ENCODE results near the gene HNRNPAB.
"Not testable (repeated sequence)": the region's sequence is repeated elsewhere in the genome, so short reads cannot be mapped to it uniquely, and the experiment has no call there.

The HNRNPAB gene

DNA sequence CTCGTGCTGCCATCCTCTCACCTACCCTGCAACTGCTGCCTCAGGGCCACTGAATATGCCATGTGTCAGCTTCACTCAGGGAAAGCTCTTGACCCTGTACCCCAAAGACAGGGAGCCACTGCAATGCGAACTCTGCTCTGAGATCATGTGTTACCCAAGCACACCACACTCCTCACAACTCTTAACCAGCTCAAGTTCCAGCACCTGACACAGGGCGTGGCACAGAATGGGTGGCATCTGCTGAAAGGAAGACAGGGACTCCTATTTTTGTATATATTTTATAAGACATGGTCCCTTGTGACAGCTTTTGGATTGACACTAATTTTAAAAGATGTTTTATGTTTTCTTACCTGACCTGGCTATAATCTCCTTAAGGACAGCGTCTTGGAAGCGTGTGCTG lies 17.5 kb downstream of the HNRNPAB start:
- no peak overlapping the region for H3K27ac ChIP-seq (ENCODE audit: low read length)
- no peak overlapping the region for H3K9ac ChIP-seq (ENCODE audit: low read length in 2 of 2)
- no peaks in the 10 kb centered on the region for H3K4me1 ChIP-seq (ENCODE audit: control insufficient read depth, insufficient read depth, low read length)
- H3K36me3 ChIP-seq (ENCODE audit: control insufficient read depth in 2 of 2, insufficient read depth in 2 of 2, low read length in 2 of 2), result peaks cover 3 to 15% of the 10 kb centered on the region in 2 donors
- H3K4me3 ChIP-seq (ENCODE audit: low read length in 2 of 2), result no peak overlapping the region
- no peaks in the 10 kb centered on the region for H3K27me3 ChIP-seq (ENCODE audit: control insufficient read depth in 1 of 2, insufficient read depth in 2 of 2, low read length in 2 of 2)
- no peaks in the 10 kb centered on the region for H3K9me3 ChIP-seq (ENCODE audit: control insufficient read depth in 2 of 2, low read length in 2 of 2)

DNA sequence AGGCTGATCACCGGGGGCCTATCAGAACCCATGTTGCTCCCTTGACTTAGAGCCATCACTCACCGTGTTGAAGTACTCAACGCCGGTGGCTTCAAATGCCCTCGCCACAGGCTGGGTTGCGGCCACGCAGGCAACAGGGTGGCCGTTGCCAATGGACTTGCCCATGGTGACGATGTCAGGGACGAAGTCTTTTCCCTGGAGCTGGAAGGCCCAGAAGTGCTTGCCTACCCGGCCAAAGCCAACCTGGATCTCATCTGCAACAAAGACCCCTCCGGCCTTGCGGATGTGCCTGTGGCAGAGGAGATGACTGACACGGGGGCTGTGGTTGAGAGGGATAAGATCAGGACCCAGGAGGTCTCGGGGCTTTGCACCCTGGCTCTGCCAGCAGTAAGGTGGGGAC lies 18.0 kb downstream of the HNRNPAB start:
- no peaks in the 10 kb centered on the region for H3K4me1 ChIP-seq (ENCODE audit: control insufficient read depth, insufficient read depth, low read length)

DNA sequence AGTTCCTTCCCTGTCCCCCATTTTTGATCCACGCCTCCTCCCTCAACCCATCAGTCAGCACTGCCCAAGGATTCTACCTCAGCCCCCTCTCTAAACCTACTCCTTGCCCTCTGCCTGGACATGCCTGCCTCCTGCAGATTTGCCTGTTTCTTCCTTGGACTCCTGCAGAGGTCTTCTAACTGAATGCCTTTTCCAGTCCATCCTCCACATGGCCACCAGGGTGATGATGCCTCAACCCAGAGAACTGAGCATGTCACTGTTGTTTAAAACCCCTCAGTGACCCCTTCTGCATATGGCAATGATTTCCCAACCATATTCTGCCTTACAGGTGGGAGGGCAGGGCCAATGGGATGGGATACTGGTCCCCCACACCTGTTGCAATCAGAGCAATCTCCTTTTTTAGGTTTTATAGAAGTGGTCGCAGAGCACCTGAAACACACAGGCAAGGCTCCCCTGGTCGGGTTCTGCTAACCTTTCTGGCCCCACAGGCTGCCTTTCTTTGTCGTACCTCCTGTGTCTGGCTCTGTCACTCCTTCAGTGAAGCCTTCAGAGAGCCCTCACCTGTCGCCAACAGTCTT lies 19.0 kb downstream of the HNRNPAB start:
- H3K27me3 ChIP-seq (ENCODE audit: control insufficient read depth in 1 of 2, insufficient read depth in 2 of 2, low read length in 2 of 2), result no peaks in the 10 kb centered on the region

More for the DNA sequence above, 18.0 kb downstream of the HNRNPAB start:
- H3K27ac ChIP-seq (ENCODE audit: low read length), result no peak overlapping the region
- peaks cover 3 to 18% of the 10 kb centered on the region in 2 donors for H3K36me3 ChIP-seq (ENCODE audit: control insufficient read depth in 2 of 2, insufficient read depth in 2 of 2, low read length in 2 of 2)
- no peaks in the 10 kb centered on the region for H3K27me3 ChIP-seq (ENCODE audit: control insufficient read depth in 1 of 2, insufficient read depth in 2 of 2, low read length in 2 of 2)
- H3K9me3 ChIP-seq (ENCODE audit: control insufficient read depth in 2 of 2, low read length in 2 of 2), result no peaks in the 10 kb centered on the region
- no peak overlapping the region for H3K9ac ChIP-seq (ENCODE audit: low read length in 2 of 2)
- no peak overlapping the region for H3K4me3 ChIP-seq (ENCODE audit: low read length in 2 of 2)

DNA sequence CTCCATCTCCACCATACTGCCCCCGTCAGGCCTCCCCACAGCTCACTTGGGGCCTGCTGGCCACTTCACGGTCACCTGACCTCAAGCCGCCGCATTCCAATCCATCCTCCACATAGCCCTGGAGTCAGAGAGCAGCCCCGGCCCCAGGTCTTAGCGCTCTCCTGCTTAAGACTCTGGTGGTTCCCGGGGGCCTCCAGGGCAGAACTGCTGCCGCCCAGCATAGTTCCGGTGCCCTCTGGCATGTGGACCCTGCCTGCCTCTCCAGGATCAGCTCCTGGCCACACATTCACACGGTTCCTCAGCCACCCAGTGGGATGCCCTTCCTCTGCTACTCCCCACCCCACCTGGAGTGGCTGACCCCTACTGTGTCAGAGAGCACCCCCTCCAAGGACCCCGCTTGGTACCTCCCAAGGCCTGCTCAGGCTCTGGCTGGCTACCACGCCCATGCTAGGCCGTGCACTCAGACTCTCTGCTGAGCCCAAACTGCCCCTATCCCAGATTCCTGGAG lies 19.5 kb downstream of the HNRNPAB start:
- no peak overlapping the region for H3K4me3 ChIP-seq (ENCODE audit: low read length in 2 of 2)
- no peaks in the 10 kb centered on the region for H3K9me3 ChIP-seq (ENCODE audit: control insufficient read depth in 2 of 2, low read length in 2 of 2)
- H3K27ac ChIP-seq (ENCODE audit: low read length), result no peak overlapping the region
- H3K27me3 ChIP-seq (ENCODE audit: control insufficient read depth in 1 of 2, insufficient read depth in 2 of 2, low read length in 2 of 2), result no peaks in the 10 kb centered on the region
- H3K36me3 ChIP-seq (ENCODE audit: control insufficient read depth in 2 of 2, insufficient read depth in 2 of 2, low read length in 2 of 2), result peaks cover 8 to 31% of the 10 kb centered on the region in 2 donors
- H3K4me1 ChIP-seq (ENCODE audit: control insufficient read depth, insufficient read depth, low read length), result no peaks in the 10 kb centered on the region
- H3K9ac ChIP-seq (ENCODE audit: low read length in 2 of 2), result no peak overlapping the region

More for the DNA sequence above, 19.0 kb downstream of the HNRNPAB start:
- Histone ChIP-seq H3K27ac (ENCODE audit: low read length) (no peak overlapping the region), H3K9ac (ENCODE audit: low read length in 2 of 2) (no peak overlapping the region), H3K9me3 (ENCODE audit: control insufficient read depth in 2 of 2, low read length in 2 of 2) (no peaks in the 10 kb centered on the region), H3K36me3 (ENCODE audit: control insufficient read depth in 2 of 2, insufficient read depth in 2 of 2, low read length in 2 of 2) (peaks cover 10 to 26% of the 10 kb centered on the region in 2 donors), H3K4me1 (ENCODE audit: control insufficient read depth, insufficient read depth, low read length) (no peaks in the 10 kb centered on the region), H3K4me3 (ENCODE audit: low read length in 2 of 2) (no peak overlapping the region)

DNA sequence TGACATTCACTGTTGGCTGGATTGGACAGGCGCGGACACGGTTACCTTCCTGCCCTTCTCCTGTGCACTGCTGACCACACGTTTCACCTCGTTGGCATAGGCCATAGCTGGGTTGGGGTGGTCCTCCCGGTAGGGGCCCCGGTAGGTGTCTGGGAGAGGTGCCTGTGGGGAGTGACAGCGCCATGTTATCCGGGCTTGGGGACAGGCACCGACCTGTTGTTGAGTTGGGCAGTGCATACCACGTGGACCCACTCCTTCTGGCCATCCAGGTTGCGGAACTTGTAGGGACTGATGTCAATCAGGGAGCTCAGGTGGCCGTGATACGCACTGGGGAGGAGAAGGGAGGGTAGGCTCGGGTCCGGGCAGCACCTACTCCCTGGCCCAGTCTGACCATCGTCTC lies 20.1 kb downstream of the HNRNPAB start:
- Histone ChIP-seq H3K27me3 (ENCODE audit: control insufficient read depth in 1 of 2, insufficient read depth in 2 of 2, low read length in 2 of 2) (no peaks in the 10 kb centered on the region), H3K9ac (ENCODE audit: low read length in 2 of 2) (no peak overlapping the region), H3K27ac (ENCODE audit: low read length) (no peak overlapping the region), H3K9me3 (ENCODE audit: control insufficient read depth in 2 of 2, low read length in 2 of 2) (no peaks in the 10 kb centered on the region), H3K4me3 (ENCODE audit: low read length in 2 of 2) (no peak overlapping the region), H3K4me1 (ENCODE audit: control insufficient read depth, insufficient read depth, low read length) (no peaks in the 10 kb centered on the region), H3K36me3 (ENCODE audit: control insufficient read depth in 2 of 2, insufficient read depth in 2 of 2, low read length in 2 of 2) (peaks cover 9 to 32% of the 10 kb centered on the region in 2 donors)

DNA sequence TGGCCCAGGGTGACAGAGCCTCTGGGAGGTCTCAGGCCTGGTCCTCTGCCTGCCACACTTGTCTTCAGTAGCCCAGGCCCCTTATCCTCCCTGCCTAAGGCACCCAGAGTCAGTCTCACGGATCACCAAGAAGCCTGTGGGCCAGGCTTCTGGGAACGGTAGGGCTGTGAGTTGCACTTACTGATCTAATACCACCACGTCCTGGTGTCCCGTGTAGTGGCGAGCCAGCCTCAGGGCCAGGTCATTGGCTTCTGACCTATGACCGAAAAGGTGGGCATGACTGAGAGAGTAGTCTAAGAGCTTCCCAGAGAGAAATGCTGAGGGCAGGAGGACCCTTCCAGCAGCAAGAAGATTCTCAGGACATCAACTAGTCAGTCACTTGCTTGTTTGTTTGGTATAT lies 20.8 kb downstream of the HNRNPAB start:
- H3K27ac ChIP-seq (ENCODE audit: low read length), result no peak overlapping the region
- no peak overlapping the region for H3K9ac ChIP-seq (ENCODE audit: low read length in 2 of 2)
- no peaks in the 10 kb centered on the region for H3K9me3 ChIP-seq (ENCODE audit: control insufficient read depth in 2 of 2, low read length in 2 of 2)
- H3K4me1 ChIP-seq (ENCODE audit: control insufficient read depth, insufficient read depth, low read length), result peaks cover 5% of the 10 kb centered on the region
- peaks cover 16 to 36% of the 10 kb centered on the region in 2 donors for H3K36me3 ChIP-seq (ENCODE audit: control insufficient read depth in 2 of 2, insufficient read depth in 2 of 2, low read length in 2 of 2)
- no peak overlapping the region for H3K4me3 ChIP-seq (ENCODE audit: low read length in 2 of 2)
- no peaks in the 10 kb centered on the region for H3K27me3 ChIP-seq (ENCODE audit: control insufficient read depth in 1 of 2, insufficient read depth in 2 of 2, low read length in 2 of 2)

DNA sequence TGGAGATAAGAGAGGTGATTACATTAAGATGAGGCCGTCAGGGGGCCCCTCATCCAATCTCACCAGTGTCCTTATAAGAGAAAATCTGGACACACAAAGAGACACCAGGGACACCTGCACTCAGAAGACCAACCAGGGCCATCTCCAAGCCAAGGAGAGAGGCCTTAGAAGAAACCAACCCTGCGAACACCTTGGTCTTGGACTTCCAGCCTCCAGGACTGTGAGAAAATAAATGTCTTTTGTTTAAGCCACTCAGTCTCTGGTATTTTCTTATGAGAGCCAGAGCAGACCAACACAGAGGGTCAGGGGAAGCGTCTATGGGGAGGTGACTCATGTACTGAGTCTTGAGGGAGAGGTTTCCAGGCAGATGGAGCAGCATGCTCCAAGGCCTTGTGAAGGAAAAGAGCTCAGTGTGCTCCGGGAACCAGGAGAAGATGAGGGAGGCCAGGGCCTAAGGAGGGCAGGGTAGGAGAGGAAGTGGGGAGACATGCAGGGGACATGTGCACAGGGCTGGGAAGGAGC lies 22.9 kb downstream of the HNRNPAB start:
- Histone ChIP-seq H3K9me3 (ENCODE audit: control insufficient read depth in 2 of 2, low read length in 2 of 2) (no peaks in the 10 kb centered on the region), H3K4me1 (ENCODE audit: control insufficient read depth, insufficient read depth, low read length) (peaks cover 25% of the 10 kb centered on the region), H3K9ac (ENCODE audit: low read length in 2 of 2) (no peak overlapping the region), H3K27ac (ENCODE audit: low read length) (no peak overlapping the region), H3K4me3 (ENCODE audit: low read length in 2 of 2) (no peak overlapping the region), H3K27me3 (ENCODE audit: control insufficient read depth in 1 of 2, insufficient read depth in 2 of 2, low read length in 2 of 2) (no peaks in the 10 kb centered on the region), H3K36me3 (ENCODE audit: control insufficient read depth in 2 of 2, insufficient read depth in 2 of 2, low read length in 2 of 2) (peaks cover 16 to 31% of the 10 kb centered on the region in 2 donors)

DNA sequence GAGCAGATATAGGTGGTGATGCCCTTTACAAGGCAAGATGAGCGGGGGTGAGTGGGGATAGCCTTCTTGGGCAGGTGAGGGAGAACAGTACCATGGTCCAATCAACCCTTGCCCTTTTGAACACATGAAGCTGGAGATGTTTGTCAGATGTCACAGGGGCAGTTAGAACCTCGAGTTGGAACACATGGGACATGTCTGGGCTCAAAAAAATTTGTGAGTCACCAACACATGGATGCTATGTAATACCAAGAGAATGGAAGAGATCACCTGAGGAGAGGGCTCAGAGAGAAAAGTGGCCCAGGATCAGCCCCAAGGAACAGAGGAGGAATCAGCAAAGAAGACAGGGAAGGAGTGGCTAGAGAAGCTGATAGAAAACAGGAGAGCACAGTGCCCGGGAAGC lies 23.6 kb downstream of the HNRNPAB start:
- Histone ChIP-seq H3K27me3 (ENCODE audit: control insufficient read depth in 1 of 2, insufficient read depth in 2 of 2, low read length in 2 of 2) (no peaks in the 10 kb centered on the region), H3K4me3 (ENCODE audit: low read length in 2 of 2) (no peak overlapping the region), H3K9ac (ENCODE audit: low read length in 2 of 2) (no peak overlapping the region), H3K4me1 (ENCODE audit: control insufficient read depth, insufficient read depth, low read length) (peaks cover 30% of the 10 kb centered on the region), H3K9me3 (ENCODE audit: control insufficient read depth in 2 of 2, low read length in 2 of 2) (no peaks in the 10 kb centered on the region), H3K36me3 (ENCODE audit: control insufficient read depth in 2 of 2, insufficient read depth in 2 of 2, low read length in 2 of 2) (peaks cover 16 to 28% of the 10 kb centered on the region in 2 donors), H3K27ac (ENCODE audit: low read length) (no peak overlapping the region)

DNA sequence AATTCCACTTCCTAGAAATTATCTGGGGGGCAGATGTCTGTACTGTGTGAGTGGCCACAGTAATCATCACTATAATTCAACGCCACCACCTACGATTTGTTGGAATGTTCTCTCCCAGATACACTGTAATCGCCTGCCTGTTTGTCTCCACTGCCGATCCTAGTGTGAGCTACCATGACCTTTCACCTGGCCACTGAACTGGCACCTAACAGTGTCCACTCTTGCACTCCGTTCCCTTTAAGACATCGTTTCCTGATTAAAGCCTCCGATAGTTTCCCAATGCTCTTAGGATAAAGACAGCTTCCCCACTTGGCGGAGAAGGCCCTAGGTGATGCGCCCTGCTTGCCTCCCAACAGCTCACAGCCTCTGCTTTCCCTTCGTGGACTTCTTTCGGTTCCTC lies 24.3 kb downstream of the HNRNPAB start:
- Histone ChIP-seq H3K27ac (ENCODE audit: low read length) (no peak overlapping the region), H3K27me3 (ENCODE audit: control insufficient read depth in 1 of 2, insufficient read depth in 2 of 2, low read length in 2 of 2) (no peaks in the 10 kb centered on the region), H3K36me3 (ENCODE audit: control insufficient read depth in 2 of 2, insufficient read depth in 2 of 2, low read length in 2 of 2) (peaks cover 16 to 28% of the 10 kb centered on the region in 2 donors), H3K4me3 (ENCODE audit: low read length in 2 of 2) (no peak overlapping the region), H3K9ac (ENCODE audit: low read length in 2 of 2) (no peak overlapping the region), H3K4me1 (ENCODE audit: control insufficient read depth, insufficient read depth, low read length) (peaks cover 33% of the 10 kb centered on the region), H3K9me3 (ENCODE audit: control insufficient read depth in 2 of 2, low read length in 2 of 2) (no peaks in the 10 kb centered on the region)

DNA sequence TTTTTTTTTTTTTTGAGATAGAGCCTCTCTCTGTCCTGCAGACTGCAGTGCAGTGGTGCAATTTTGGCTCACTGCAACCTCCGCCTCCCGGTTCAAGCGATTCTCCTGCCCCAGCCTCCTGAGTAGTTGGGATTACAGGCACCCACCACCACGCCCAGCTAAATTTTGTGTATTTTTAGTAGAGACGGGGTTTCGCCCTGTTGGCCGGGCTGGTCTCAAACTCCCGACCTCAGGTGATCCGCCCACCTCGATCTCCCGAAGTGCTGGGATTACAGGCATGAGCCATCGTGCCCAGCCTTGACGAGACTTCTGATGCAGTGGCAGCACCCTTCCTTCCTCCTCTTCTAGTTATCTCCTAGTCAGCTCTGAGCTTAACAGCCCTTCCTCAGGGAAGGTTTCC lies 24.8 kb downstream of the HNRNPAB start:
- H3K9ac ChIP-seq (ENCODE audit: low read length in 2 of 2); H3K27ac ChIP-seq (ENCODE audit: low read length); H3K9me3 ChIP-seq (ENCODE audit: control insufficient read depth in 2 of 2, low read length in 2 of 2); H3K4me3 ChIP-seq (ENCODE audit: low read length in 2 of 2); H3K27me3 ChIP-seq (ENCODE audit: control insufficient read depth in 1 of 2, insufficient read depth in 2 of 2, low read length in 2 of 2): not testable (repeated sequence)
- peaks cover 16 to 28% of the 10 kb centered on the region in 2 donors for H3K36me3 ChIP-seq (ENCODE audit: control insufficient read depth in 2 of 2, insufficient read depth in 2 of 2, low read length in 2 of 2)
- peaks cover 33% of the 10 kb centered on the region for H3K4me1 ChIP-seq (ENCODE audit: control insufficient read depth, insufficient read depth, low read length)

DNA sequence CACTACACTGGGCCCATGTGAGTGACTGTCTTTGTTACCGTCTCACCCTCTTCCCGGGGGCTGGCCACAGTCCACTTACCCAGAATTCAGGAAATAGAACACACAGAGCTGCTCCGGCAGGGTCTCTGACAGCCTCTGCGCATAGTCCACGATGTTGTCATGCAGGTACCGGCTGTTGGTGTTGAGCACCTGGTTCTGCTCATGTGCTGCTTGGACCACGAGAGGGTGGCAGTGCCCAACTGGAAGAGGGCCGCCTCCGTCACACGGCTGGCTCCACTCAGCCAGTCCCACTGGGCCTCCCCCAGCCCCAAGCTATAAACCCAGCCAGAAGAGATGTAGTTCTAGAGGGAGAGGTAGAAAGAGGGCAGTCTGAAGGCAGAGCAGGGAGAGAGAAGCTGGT lies 25.5 kb downstream of the HNRNPAB start:
- peaks cover 16 to 28% of the 10 kb centered on the region in 2 donors for H3K36me3 ChIP-seq (ENCODE audit: control insufficient read depth in 2 of 2, insufficient read depth in 2 of 2, low read length in 2 of 2)
- H3K4me1 ChIP-seq (ENCODE audit: control insufficient read depth, insufficient read depth, low read length), result peaks cover 33% of the 10 kb centered on the region
- H3K27ac ChIP-seq (ENCODE audit: low read length), result no peak overlapping the region
- H3K4me3 ChIP-seq (ENCODE audit: low read length in 2 of 2), result no peak overlapping the region
- H3K9ac ChIP-seq (ENCODE audit: low read length in 2 of 2), result no peak overlapping the region
- no peaks in the 10 kb centered on the region for H3K9me3 ChIP-seq (ENCODE audit: control insufficient read depth in 2 of 2, low read length in 2 of 2)
- no peaks in the 10 kb centered on the region for H3K27me3 ChIP-seq (ENCODE audit: control insufficient read depth in 1 of 2, insufficient read depth in 2 of 2, low read length in 2 of 2)
